GM12892 (cell line): ENCODE data around the gene ARIH2.

Source experiments
- POLR2A ChIP-seq: IDR thresholded peaks from 2 replicates; pipeline ENCODE4 v1.6.1; 2011; ENCODE audit warnings: low read depth, low read length, control low read depth
- POLR2AphosphoS5 ChIP-seq: IDR thresholded peaks from 2 replicates; pipeline ENCODE4 v1.6.1; 2011; ENCODE audit warnings: low read depth, low read length, control low read depth
- TAF1 ChIP-seq: IDR thresholded peaks from 2 replicates; pipeline ENCODE4 v1.6.1; 2011; ENCODE audit warnings: low read depth, mild to moderate bottlenecking, control low read depth, low read length, borderline replicate concordance

DNA sequence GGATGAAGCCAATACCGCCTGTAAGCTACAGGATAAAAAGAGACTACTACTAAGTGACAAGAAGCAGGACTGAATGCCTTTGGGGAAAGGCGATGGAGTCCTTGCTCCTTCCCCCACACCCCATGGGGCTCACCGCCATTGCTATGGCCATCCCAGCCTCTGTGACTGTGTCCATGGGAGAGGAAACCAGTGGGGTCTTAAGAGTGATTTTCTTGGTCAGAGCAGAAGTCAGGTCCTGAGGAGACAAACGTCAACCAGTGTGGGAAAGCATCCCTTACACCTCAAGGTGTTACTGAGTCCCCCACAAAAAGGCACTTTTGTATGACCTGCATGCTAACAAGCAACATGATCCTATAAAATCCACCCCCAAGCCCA, 109.6 kb downstream of the ARIH2 start:
- TF ChIP-seq POLR2AphosphoS5 (no peak), POLR2A (no peak), TAF1 (no peak)
